ENCODE measurements around the gene PARM1.

PARM1 gene

DNA sequence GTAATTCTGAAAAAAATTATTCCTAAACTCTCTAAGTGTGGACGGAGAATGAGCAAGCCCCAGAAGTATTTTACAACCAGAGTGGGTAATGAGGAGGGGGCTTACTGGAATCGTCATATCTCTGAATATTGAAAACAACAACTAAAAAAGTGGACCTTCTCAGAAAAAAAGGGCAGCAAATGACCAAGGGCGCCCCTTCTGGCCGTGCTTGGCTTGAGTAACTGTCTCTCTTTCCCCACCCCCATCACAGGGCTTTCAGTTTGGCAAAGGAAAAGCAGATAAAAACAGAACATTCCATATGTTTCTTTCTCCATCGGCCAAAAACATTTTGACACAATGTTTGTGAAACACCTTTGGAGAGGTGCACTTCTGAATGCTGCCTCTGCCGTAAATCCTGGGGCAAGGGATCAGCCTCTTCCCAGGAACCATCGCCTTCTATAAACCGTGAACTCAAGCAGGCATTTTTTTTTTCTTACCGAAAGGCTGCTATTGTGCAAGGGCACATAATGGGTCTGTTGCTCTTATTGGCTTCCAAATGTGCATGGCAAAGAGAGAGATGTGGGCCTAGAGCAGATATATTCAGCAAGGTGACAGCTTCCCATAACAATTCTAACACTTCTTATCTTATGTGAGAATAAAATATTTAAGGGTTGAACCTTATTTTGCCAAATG lies 115.4 kb downstream of the PARM1 start:
- no peaks in the 10 kb centered on the region for H3K4me1 Mint-ChIP-seq (ENCODE audit: low read depth)
- H3K36me3 Mint-ChIP-seq (ENCODE audit: low read depth), result no peaks in the 10 kb centered on the region
- no peaks in the 10 kb centered on the region for H3K9me3 Mint-ChIP-seq
- H3K27ac Mint-ChIP-seq, result no peak overlapping the region
- H3K4me3 Mint-ChIP-seq, result no peak overlapping the region
- H3K27me3 Mint-ChIP-seq, result no peaks in the 10 kb centered on the region

DNA sequence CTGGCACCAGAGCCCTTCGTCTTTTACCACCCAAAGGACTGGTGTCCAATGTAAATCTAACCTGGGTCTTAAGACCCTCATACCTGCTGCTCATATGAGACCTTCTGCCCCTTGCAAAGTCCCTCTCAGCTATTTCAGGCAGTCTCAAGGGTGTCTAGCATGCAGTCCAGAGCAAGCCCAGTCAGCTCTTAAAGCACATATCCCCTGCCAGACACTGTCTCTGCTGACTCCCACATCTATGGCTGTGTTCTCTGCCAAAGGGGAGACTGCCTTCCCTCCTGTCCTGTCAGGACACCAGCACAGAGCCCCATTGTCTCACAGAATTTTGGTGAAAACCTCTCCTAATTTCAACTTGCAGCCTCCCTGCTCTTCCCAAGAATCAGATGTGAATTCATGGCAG lies 118.5 kb downstream of the PARM1 start:
- Mint-ChIP-seq H3K4me3 (no peak overlapping the region), H3K27me3 (no peaks in the 10 kb centered on the region), H3K27ac (no peak overlapping the region), H3K9me3 (no peaks in the 10 kb centered on the region), H3K4me1 (ENCODE audit: low read depth) (no peaks in the 10 kb centered on the region), H3K36me3 (ENCODE audit: low read depth) (no peaks in the 10 kb centered on the region)

GRCh38 chr4:75053352-75053751 lies 120.4 kb downstream of the PARM1 start:
- H3K4me3 Mint-ChIP-seq, result no peak overlapping the region
- no peaks in the 10 kb centered on the region for H3K4me1 Mint-ChIP-seq (ENCODE audit: low read depth)
- no peaks in the 10 kb centered on the region for H3K36me3 Mint-ChIP-seq (ENCODE audit: low read depth)
- no peaks in the 10 kb centered on the region for H3K27me3 Mint-ChIP-seq
- H3K9me3 Mint-ChIP-seq, result no peaks in the 10 kb centered on the region
- no peak overlapping the region for H3K27ac Mint-ChIP-seq

DNA sequence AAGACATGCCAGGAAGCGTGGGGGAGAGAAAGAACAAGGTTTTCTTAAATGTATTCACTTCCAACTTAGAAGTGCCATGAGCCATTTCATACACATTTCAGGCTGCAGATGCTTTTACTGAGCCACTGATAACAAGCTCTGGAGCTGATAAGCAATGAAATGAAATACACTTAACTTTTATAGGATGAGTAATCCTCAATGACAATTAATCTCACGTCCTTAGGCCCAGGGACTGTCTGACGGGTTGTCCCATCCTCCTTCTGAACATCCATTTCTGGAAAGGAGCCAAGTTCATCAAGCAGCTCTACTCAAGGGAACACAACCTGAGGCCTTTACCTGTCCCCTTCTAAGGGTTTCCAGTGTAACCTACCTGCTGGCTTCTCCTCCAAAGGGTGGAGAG lies 121.2 kb downstream of the PARM1 start:
- Mint-ChIP-seq H3K27me3 (no peaks in the 10 kb centered on the region), H3K27ac (no peak overlapping the region), H3K4me3 (no peak overlapping the region), H3K9me3 (no peaks in the 10 kb centered on the region), H3K4me1 (ENCODE audit: low read depth) (no peaks in the 10 kb centered on the region), H3K36me3 (ENCODE audit: low read depth) (no peaks in the 10 kb centered on the region)

- H3K9me3 Mint-ChIP-seq, result no peaks in the 10 kb centered on the region
Observed at GRCh38 chr4:75056277-75056676, 123.4 kb downstream of the PARM1 start.

DNA sequence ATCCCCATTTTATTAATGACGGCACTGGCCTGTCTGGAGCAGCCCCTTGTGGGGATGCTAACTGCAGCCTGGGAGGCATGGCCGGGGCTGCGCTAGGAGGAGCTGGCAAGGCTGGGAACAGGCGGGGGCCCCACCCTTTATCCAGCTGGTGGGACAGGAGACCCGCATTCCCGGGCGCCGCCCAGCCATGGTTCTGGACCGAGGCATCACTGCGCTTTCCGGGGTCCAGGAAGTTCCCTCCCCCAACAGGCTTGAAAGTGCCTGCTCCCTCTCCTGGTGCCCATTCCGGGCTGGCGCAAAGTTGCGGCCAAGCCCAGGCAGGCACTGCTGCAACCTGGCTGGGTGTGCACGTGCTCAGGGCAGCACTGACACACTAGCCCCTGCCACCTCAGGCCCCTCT lies 124.5 kb downstream of the PARM1 start:
- H3K27ac Mint-ChIP-seq, result no peak overlapping the region
- no peaks in the 10 kb centered on the region for H3K27me3 Mint-ChIP-seq
- no peaks in the 10 kb centered on the region for H3K4me1 Mint-ChIP-seq (ENCODE audit: low read depth)
- no peaks in the 10 kb centered on the region for H3K9me3 Mint-ChIP-seq
- H3K36me3 Mint-ChIP-seq (ENCODE audit: low read depth), result no peaks in the 10 kb centered on the region
- H3K4me3 Mint-ChIP-seq, result no peak overlapping the region

More at GRCh38 chr4:75056277-75056676, 123.4 kb downstream of the PARM1 start:
- H3K27me3 Mint-ChIP-seq, result no peaks in the 10 kb centered on the region
- H3K4me3 Mint-ChIP-seq, result no peak overlapping the region
- H3K36me3 Mint-ChIP-seq (ENCODE audit: low read depth), result no peaks in the 10 kb centered on the region
- no peak overlapping the region for H3K27ac Mint-ChIP-seq
- H3K4me1 Mint-ChIP-seq (ENCODE audit: low read depth), result no peaks in the 10 kb centered on the region

GRCh38 chr4:75058486-75058885 lies 125.6 kb downstream of the PARM1 start:
- no peaks in the 10 kb centered on the region for H3K27me3 Mint-ChIP-seq
- no peaks in the 10 kb centered on the region for H3K9me3 Mint-ChIP-seq
- H3K27ac Mint-ChIP-seq, result no peak overlapping the region
- H3K36me3 Mint-ChIP-seq (ENCODE audit: low read depth), result no peaks in the 10 kb centered on the region
- no peaks in the 10 kb centered on the region for H3K4me1 Mint-ChIP-seq (ENCODE audit: low read depth)
- H3K4me3 Mint-ChIP-seq, result no peak overlapping the region

DNA sequence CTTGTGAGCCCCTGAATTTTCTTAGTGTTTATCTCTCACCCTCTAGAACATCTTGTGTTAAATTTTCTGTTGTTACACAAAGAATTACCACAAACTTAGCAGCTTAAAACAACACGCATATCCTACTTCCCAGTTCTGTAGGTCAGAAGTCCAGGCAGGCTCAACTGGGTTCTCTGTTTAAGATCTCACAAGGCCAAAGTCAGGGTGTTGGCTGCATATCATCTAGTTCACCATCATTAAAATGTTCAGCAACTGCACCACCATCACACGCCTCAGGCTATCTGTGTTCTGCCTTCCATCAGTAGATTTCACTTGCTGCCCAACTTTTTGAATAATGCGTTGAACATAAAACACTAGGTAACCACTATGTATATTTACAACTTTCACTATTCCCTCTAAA lies 130.5 kb downstream of the PARM1 start:
- H3K36me3 Mint-ChIP-seq (ENCODE audit: low read depth), result no peaks in the 10 kb centered on the region
- H3K4me3 Mint-ChIP-seq, result no peak overlapping the region
- no peaks in the 10 kb centered on the region for H3K9me3 Mint-ChIP-seq
- H3K4me1 Mint-ChIP-seq (ENCODE audit: low read depth), result no peaks in the 10 kb centered on the region
- no peak overlapping the region for H3K27ac Mint-ChIP-seq
- no peaks in the 10 kb centered on the region for H3K27me3 Mint-ChIP-seq

DNA sequence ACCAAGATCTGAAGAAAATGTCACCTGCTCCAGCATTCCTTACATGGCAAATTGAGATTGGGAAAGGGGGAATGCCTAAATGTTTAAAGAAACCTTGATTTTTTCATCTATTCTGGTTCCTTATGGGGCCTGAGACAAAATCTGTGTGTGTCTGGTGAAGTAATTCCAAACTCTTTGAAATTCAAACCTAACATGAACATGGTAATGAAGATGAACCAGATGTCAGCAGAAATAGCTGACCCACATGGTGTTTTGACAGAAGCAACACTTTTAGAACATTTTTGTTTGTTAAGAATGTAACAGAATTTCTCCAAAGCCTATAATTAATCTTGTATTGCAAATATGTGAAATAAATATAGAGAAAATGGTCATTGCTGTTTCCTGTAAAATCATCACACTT lies 133.0 kb downstream of the PARM1 start:
- Mint-ChIP-seq H3K4me1 (ENCODE audit: low read depth) (no peaks in the 10 kb centered on the region), H3K27ac (no peak overlapping the region), H3K36me3 (ENCODE audit: low read depth) (no peaks in the 10 kb centered on the region), H3K4me3 (no peak overlapping the region), H3K27me3 (no peaks in the 10 kb centered on the region), H3K9me3 (no peaks in the 10 kb centered on the region)

- Mint-ChIP-seq H3K4me3 (no peak overlapping the region), H3K9me3 (no peaks in the 10 kb centered on the region), H3K36me3 (ENCODE audit: low read depth) (no peaks in the 10 kb centered on the region), H3K27ac (no peak overlapping the region), H3K4me1 (ENCODE audit: low read depth) (no peaks in the 10 kb centered on the region), H3K27me3 (no peaks in the 10 kb centered on the region)
Observed at GRCh38 chr4:75069493-75070074, 136.7 kb downstream of the PARM1 start.

- H3K4me3 Mint-ChIP-seq, result no peak overlapping the region
- no peaks in the 10 kb centered on the region for H3K9me3 Mint-ChIP-seq
- H3K4me1 Mint-ChIP-seq (ENCODE audit: low read depth), result no peaks in the 10 kb centered on the region
- no peak overlapping the region for H3K27ac Mint-ChIP-seq
- no peaks in the 10 kb centered on the region for H3K27me3 Mint-ChIP-seq
- H3K36me3 Mint-ChIP-seq (ENCODE audit: low read depth), result no peaks in the 10 kb centered on the region
Observed at GRCh38 chr4:75071317-75071716, 138.4 kb downstream of the PARM1 start.

DNA sequence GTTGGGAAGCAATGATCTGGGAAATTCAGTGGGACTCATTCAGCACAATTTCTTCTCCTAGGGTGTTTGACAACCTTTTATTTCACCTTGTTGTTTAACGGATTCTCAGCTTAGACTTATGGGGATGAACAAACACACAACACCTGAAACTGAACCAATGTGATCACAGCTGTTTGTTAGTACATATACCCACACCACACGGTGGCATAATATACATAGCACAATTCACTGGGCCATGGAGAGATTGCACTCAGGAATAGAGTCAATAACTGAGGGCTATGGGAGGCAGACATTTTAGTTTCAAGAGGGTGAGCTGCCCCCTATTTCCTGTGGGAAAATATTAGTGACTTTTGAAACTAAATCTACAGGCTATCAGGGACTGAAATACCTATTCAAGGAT lies 148.0 kb downstream of the PARM1 start:
- no peaks in the 10 kb centered on the region for H3K27me3 Mint-ChIP-seq
- H3K27ac Mint-ChIP-seq, result no peak overlapping the region
- H3K9me3 Mint-ChIP-seq, result no peaks in the 10 kb centered on the region
- no peaks in the 10 kb centered on the region for H3K4me1 Mint-ChIP-seq (ENCODE audit: low read depth)
- no peak overlapping the region for H3K4me3 Mint-ChIP-seq
- no peaks in the 10 kb centered on the region for H3K36me3 Mint-ChIP-seq (ENCODE audit: low read depth)

DNA sequence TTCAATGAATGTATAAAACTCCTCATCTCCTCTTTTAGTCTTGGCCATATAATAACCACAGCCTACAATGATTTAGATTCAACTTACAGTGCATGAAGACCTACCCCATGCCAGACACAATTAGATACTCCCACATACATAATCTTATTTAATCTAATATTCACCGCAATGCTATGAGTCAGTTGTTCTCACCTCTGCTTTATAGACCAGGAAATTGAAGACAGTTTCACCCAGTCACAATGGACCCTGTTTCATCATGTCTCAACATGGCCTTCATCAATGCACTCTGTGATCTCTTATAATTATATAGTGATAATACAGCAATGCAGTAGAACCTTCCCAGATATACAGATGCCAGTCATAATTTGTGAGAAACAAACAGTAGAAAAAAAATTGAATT lies 148.6 kb downstream of the PARM1 start:
- Mint-ChIP-seq H3K4me3 (no peak overlapping the region), H3K27ac (no peak overlapping the region), H3K4me1 (ENCODE audit: low read depth) (no peaks in the 10 kb centered on the region), H3K9me3 (no peaks in the 10 kb centered on the region), H3K27me3 (no peaks in the 10 kb centered on the region), H3K36me3 (ENCODE audit: low read depth) (no peaks in the 10 kb centered on the region)

GRCh38 chr4:75087416-75087815 lies 154.5 kb downstream of the PARM1 start:
- Mint-ChIP-seq H3K4me3 (no peak overlapping the region), H3K27me3 (no peaks in the 10 kb centered on the region), H3K9me3 (no peaks in the 10 kb centered on the region), H3K36me3 (ENCODE audit: low read depth) (no peaks in the 10 kb centered on the region), H3K27ac (no peak overlapping the region), H3K4me1 (ENCODE audit: low read depth) (no peaks in the 10 kb centered on the region)

GRCh38 chr4:75087865-75088264 lies 154.9 kb downstream of the PARM1 start:
- Mint-ChIP-seq H3K36me3 (ENCODE audit: low read depth) (no peaks in the 10 kb centered on the region), H3K9me3 (no peaks in the 10 kb centered on the region), H3K27me3 (no peaks in the 10 kb centered on the region), H3K27ac (no peak overlapping the region), H3K4me3 (no peak overlapping the region), H3K4me1 (ENCODE audit: low read depth) (no peaks in the 10 kb centered on the region)

DNA sequence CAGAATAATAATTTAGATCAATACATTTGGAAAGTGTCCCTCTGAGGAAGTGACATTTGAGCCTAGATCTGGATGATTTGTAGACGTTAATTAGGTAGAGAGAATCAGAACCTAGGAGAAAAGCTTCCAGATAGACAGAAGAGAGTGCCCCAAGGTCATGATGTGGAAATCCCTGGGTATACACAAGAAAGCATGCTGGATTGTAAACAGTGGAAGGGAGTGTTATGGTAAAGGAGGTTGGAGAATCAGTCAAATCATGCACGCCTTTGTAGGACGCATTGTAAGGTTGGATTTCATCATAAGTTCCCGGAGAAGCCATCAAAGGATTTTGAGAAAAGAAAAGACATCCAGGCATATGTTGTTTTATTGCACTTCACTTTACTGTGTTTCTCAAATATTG lies 156.3 kb downstream of the PARM1 start:
- no peaks in the 10 kb centered on the region for H3K27me3 Mint-ChIP-seq
- no peak overlapping the region for H3K4me3 Mint-ChIP-seq
- no peak overlapping the region for H3K27ac Mint-ChIP-seq
- no peaks in the 10 kb centered on the region for H3K4me1 Mint-ChIP-seq (ENCODE audit: low read depth)
- H3K36me3 Mint-ChIP-seq (ENCODE audit: low read depth), result no peaks in the 10 kb centered on the region
- no peaks in the 10 kb centered on the region for H3K9me3 Mint-ChIP-seq
